ENCODE measurements around the gene ZMIZ1.

ZMIZ1 gene

DNA sequence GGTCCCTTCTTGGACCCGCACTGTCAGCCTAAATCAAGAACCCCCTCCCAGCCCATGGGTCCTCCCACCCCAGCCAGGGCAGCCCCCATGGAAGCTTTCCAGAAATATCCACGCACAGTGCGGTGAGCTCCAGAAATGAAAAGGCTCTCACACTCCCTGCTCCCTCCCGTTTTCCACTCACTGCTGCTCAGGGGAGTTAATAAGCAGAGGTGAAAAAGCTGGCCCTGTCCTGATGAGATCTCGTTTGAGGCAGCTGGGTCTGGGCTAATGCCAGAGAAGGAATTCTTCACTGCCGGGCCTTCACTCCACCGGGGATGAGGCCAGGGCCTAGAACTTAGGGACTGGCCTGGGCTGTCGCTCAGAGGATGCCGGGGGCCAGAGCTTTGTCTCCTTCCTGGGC lies 102.2 kb downstream of the ZMIZ1 start:
- DNase-seq (ENCODE audit: low spot score): no peak

DNA sequence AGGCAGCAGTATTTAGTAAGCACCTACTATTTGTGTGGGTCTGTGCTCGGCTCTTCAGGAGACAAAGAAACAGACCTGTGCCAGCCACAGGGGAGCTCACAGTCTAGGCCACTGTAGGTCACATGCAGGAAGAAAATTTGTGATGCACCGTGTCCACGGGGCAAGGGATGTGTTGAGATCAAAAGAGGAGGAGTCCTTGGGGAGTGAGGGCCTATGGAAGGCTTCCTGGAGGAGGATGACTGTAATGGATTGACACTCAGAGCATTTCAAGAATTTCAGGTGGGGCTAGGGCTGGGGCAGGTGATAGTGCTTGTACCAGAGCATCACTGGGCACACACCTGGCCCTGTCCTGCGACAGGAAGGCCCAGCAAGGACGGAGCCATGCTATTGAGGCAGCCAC lies 102.7 kb downstream of the ZMIZ1 start:
- DNase-seq (ENCODE audit: low spot score): no peak

DNA sequence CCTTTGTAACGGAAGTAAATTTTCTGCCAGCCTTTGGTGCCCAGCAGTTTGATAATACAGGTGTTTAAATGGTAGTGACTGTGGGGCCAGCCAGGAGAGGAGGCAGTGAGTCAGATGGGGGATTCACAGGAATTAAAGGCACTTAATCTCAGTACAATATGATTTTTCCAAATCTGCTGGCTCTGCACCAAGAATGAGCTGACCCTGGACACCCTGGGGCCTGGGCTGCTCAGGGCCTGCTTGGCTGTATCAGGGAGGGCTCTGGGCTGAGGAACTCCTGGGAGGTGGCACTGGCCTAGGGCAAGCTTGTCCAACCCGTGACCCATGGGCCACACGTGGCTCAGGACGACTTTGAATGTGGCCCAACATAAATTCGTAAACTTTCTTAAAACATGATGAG lies 104.1 kb downstream of the ZMIZ1 start:
- no peak for DNase-seq (ENCODE audit: low spot score)

DNA sequence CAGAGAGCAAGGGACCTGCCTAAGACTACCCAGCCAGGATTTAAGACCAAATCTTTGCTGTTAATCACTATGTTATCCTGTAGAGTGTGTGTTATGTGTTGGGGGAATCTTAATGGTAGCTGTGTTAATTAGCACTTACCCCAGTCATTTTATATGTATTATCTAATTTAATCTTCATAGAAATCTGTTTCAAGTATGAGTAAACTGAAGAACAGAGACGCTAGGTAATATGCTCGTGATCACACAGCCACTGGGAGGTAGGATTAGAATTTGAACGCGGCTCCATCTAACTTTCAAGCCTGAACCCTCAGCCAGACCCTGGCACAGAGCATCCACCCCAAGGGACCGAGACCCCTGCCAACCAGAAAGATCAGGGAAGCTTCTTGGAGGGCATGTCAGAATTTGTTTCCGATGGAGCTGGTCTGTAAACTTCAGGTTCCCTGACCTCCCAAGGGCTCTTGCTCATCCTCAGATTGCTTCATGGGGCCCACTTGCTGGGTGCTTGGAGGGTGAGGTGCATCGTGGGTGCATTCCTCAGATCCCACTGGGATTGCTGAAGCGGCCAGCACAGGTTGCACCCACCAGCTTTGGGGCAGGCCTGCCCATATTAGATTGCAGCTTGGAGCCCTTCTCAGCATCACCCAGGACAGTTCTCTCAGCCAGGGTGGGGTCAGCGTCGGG lies 105.0 kb downstream of the ZMIZ1 start:
- no peak for DNase-seq (ENCODE audit: low spot score)

DNA sequence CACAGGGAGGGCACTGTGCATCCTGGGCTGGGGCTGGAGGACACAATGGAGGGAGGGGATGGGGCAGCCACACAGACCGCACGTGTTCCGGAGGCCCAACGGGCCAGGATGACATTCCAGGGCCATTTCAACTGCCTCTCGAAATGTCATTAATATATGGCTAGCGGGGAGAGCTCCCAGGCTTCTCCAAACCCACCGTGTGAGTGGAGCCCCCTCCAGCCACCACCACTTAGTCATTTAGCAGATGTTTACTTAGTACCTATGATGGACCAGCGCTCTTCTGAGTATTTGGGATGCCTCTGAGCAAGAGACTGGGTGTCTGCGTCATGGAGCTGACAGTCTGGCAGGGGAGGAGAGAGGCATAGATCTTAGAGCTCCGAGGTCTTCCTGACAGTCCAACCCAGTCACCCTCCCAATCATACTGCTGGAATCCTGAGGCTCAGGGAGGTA lies 107.3 kb downstream of the ZMIZ1 start:
- DNase-seq (ENCODE audit: low spot score): no peak

DNA sequence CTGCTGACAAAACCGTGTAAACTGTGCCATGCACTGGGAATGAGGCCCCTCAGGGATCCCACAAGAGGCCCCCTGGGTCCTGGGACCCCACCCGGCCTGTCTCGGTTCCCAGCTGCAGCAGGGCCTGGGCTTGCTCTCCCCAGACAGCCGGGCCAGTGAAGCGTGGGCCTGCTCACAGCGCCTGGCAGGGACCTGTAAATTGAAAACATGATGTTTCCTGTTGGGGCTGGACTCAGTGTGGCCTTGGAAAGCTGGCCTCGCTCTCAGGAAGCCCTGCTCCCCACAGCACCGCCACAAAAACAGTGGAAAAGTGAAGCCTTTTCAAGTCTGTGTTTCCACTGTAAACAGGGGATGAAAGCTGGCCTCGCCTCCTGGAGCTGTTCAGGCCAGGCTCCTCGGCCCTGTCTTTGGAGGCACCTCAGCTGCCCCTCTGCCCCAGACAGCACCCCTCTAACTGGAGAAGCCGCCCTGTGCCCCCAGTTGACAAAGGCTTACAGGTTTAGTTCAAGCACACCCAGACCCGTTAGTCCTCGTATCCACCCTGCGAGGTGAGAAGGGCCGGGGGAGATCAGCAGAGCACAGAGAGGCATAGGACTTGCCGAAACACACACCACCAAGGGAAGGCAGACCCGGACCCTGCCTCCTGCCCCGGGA lies 108.3 kb downstream of the ZMIZ1 start:
- DNase-seq (ENCODE audit: low spot score): no peak

DNA sequence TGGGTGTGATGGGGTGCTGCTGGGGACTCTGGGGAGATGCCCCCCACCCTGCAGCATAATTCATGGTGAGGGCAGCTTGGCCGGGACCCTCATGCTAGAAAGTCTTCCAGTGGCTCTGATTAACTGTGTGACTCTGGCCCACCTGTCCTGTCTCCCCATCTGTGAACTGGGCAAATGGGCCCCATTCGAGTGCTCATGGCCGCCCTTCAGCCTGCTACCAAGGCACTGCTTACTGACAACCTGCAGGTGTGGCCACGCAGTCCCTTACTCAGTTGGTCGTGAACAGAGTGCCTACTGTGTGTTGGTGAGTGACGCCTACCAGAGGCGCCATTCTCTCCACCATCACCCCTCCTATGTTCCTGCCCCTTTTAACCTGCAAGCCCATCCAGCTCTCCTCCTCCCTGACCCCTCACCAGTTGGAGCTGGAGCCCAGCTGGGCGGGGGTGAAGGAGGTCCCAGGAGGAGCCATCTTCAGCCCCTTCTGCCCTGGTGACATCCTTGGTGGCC lies 109.4 kb downstream of the ZMIZ1 start:
- DNase-seq (ENCODE audit: low spot score): no peak

DNA sequence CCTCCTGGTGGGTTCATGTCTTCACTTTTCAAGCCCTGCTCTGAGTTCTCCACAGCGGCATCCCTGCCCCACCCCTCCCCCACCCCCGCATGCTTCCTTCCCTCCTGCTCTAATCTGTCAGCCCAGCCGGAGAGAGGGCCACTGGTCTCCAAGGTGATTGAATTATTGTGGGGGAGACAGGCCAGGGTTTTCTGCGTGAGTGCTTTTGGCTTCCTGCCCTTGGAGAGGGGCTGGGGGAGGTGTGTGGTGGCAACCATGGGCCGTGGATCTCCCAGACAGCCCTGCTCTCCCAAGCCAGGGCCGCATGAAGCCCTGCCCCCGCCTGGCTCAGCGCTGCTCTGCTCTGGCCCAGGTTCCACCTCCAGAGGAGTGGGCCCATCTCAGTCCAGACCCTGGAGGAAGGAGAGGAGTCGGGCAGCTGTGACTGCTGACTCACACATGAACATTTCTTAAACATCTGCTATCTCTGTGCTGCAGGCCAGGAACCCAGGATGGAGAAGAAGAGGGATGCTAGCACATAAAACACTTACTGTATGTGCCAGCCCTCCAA lies 109.9 kb downstream of the ZMIZ1 start:
- DNase-seq (ENCODE audit: low spot score): no peak

DNA sequence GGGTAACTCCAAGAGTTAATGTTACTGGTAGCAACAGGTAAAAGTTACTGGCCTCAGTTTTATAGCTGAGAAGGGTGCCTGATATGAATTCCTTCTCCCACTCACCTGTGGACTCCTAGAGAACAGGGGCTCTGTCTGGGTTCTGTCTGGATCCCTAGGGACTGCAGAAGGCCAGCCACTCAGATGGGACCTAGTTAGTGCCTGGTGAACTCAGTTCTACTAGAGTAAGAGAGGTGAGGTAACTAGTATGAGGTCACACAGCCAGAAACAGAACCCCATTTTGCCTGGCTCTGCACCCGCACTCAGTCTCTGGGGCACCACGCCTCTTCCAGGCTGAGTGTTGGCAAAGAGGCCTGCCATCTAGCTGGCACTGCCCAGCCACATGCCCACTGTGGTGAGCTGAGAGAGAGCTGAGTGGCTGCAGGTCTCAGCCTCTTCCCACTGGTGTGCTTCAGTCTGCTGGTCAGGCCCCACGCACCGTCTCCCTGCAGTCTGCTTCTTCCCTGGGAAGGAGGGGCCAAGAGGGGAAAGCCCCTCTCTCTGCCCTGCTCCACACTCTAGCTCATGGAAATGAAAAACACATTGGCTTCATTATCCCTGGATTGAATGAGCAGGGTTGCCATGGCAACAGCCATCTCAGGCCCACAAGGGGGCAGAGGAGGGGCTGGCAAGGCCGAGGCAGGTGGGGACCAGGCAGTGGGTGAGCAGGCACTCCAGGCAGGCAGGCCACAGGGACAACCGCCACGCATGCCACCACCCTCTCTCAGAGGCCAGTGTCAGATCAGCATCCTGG lies 110.6 kb downstream of the ZMIZ1 start:
- DNase-seq (ENCODE audit: low spot score): no peak

DNA sequence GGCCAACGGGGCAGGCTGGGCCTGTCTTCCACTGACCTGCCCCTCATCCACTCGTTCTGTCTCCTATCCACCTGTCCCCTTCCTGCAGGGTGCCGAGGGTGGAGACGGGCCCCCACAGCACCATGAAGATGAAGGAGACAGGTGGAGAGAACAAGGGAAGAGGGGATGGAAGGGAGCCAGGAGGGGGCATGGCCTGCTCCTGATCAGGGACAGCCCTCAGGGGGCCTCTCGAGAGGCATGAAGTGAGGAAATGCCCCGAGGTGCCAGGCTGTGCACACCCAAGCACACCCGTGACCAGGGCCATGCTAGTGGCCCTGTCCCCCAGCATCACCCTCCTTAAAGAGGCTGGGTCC lies 111.2 kb downstream of the ZMIZ1 start:
- no peak for DNase-seq (ENCODE audit: low spot score)

DNA sequence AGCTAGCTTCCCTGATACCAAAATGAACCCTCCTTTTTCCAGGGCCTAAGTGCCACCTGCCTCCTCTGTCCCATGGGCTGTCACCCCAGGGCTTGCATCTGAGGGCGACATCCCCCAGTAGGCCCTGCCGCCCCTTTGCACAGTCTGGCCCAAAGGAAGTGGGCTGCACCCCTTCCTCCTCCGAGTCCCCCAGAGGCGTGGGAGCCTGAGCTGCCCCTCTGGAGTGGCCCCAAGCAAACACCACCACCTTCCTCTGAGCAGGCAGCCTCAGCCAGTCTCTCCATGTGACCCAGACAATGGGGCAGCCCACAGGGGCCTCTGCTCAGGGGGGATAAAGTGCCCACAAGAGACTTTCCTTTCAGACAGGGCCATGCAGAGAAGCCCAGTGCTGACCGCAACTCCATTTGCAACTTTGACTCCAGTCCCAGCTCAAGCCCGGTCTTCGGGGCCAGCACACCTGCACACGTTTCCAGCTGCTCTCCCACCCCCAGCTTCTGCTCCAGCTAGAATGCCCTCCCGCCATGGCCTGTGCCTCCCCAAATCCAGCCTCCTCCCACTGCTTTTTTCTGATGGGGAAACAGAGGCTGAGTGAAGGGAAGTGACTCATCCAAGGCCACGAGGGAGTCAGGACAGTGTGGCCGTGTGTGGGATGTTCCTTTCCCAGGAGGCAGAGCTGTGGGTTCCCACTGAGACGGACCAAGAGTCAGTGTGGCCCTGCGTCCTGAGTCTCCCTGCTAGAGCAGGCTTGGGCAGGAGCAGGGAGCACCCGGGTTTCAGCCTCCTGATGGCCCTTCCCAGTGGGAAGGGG lies 111.9 kb downstream of the ZMIZ1 start:
- no peak for DNase-seq (ENCODE audit: low spot score)

DNA sequence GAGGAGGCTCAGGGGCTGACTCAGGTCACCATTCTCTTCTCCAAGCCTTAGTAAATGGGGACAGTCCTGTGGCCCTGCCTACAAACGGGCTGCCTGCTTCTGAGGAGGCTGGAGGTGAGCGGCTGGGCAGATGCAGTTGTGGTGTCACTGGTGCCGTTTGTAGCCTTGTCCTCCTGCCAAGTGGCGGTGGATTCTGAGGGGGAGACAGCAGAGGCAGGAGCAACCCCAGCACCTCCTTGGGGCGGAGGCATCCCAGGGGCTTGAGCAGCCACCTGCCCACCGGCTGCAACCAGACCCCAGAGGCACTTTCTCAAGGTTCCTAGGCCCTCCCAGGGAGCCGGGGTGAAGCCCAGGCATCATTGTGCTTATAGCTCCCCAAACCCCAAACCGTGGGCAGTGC lies 112.5 kb downstream of the ZMIZ1 start:
- DNase-seq (ENCODE audit: low spot score): no peak

DNA sequence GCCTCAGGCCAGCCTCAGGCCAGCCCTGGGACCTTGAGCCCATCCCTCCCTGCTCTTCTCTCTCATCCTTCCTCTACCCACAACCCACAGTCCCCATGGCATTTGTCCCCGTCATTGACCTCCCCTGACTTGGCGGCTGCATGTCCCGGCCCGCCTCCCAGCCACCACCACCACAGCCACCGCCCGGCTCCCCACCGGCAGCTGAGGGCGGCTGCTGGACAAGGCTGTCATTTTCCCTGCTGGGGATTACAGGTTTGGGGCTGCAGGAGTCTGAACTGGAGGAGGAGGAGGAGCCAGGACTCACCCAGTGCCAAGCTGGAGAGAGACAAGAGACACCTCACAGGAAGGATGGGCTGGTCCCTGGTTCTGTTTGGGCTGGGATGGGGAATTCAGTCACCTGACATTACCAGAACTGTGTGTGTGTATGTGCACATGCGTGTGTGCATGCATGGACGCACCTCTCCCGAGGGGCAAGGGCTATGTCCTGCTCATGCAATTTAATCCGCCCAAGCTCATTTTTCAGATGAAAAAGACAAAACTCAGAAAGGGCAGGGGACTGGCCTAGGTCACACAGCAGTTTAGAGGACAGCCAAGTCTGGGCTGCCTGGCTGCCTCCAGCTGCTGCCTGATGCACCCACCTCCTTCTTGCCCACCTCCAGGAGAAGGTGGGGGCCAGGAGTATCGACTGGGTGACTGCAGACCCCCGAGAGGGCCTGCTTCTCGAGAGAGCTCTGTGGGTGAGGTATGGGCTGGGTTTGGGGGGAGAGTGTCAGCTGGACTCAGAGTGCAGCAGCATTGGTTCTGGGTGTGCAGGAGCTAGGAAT lies 113.1 kb downstream of the ZMIZ1 start:
- no peak for DNase-seq (ENCODE audit: low spot score)

DNA sequence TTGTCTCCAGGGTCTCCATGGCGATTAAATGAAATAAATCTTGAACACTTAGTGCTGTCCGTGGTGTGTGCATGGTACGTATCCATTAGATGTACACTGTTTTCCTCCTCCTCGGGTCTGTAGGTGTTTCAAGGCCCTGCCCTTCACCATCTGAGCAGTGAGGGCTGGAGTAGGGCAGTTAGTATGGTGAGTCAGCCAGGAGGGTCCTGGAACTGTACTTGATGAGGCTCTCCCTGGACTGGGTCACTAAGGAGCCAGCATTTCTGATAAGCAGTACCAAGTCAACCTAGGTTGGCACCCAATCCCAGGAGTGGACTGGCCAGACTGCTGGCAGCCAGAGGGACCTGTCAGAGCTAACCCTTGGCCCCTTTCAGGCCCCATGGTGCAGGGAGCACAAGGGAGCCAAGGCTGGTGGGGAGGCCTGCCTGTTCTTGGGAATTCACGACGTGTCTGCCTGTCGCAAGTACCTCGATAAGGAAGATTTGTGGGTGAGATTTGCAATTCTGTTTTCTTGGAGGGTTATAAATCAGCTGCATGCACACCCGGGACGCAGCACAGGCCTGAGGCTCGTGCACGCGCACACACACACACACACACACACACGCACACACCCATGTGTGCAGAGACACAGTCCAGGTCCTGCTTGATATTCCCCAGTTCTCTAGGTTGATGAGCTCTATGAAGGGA lies 114.2 kb downstream of the ZMIZ1 start:
- no peak for DNase-seq (ENCODE audit: low spot score)

DNA sequence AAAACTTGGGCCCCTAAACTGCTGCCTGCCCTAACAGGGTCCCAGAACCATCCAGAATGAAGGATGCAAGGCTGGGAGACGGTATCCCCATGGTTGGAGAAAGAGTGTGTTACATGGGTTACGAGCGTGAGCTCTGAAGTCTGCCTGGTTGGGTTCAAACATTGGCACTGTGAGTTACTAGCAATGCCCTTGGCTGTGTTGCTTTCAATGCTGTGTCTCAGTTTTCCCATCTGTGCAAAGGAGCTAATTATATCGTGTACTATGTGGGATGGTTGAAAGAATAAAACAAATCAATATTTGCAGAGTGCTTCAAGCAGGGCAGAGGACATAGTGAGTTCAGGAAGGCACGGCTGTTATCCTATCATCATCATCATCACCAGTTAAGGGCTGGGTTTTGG lies 114.7 kb downstream of the ZMIZ1 start:
- DNase-seq (ENCODE audit: low spot score): no peak

DNA sequence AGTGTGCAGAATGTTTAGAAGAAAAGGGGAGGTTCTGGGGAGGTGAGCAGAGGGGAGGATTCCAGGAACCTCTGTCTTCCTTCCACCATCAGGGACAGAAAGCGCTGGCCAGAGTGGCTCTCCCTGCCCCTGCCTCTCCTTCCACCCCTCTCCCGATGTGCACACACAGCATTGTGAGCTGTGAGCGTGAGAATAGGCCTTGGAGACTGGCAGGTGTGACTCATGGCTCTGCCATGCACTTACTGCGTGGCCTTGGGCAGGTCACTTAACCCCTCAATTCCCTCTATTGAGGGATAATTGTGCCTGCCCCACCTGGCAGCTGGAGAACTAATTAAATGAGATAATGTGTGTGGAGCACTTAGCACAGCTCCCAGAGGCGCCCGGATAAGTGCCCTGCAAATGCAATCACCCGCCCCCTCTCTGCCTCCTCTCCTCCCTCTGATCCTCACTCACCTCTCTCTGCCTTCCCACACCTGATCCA lies 115.4 kb downstream of the ZMIZ1 start:
- DNase-seq (ENCODE audit: low spot score): peak; percentile 37

DNA sequence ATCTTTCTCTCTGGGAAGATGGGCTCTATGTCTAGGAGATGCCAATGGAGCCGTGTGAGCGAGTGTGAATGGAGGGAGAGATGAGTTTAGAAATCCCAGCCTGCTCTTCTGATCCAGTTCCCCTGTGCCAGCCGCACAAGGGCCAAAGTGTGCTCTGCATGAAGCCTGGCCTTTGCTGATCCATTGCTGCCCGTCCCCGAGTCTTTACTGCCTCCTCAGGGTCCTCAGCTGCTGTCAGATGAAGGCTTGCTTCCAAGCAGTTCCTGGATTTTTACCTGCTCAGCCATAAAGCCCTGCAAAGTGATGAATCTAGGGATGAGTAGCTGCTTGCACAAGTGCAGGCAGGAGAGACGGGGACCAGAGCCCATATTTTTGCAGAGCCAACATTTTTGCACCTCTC lies 115.9 kb downstream of the ZMIZ1 start:
- DNase-seq (ENCODE audit: low spot score): no peak

DNA sequence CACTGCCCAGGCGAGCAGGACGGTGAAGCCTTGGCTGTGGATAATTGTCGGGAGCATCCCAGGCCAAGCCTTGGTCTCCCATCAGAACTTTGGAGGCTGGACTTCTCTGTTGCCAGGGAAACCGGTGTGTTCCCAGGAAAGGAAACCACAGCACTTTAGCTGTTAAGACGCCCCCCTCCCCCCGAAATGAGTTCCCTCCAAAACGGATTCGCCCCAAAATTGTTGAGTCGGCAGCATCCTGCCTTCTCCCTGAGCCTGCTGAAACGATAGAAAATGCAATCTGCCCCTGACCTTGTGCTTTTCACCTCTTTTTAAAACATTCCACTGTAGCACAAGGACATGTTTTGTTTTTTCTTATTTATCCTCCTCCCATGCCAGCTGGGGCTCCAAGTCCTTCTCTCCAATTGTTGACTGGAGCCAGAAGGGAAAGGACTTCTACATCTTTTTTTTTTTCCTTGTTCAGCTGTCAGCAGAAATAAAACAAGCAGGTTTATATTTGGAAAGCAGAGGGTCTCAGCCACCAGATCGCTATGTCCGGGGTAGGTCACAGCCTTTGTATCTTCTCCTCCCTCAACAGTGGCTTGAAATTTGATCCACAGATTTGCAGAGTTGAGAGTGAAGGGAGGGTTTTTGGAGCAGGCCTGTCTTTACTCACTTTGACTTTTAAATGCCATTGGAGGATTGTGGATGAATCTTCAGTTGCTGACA lies 116.5 kb downstream of the ZMIZ1 start:
- no peak for DNase-seq (ENCODE audit: low spot score)

DNA sequence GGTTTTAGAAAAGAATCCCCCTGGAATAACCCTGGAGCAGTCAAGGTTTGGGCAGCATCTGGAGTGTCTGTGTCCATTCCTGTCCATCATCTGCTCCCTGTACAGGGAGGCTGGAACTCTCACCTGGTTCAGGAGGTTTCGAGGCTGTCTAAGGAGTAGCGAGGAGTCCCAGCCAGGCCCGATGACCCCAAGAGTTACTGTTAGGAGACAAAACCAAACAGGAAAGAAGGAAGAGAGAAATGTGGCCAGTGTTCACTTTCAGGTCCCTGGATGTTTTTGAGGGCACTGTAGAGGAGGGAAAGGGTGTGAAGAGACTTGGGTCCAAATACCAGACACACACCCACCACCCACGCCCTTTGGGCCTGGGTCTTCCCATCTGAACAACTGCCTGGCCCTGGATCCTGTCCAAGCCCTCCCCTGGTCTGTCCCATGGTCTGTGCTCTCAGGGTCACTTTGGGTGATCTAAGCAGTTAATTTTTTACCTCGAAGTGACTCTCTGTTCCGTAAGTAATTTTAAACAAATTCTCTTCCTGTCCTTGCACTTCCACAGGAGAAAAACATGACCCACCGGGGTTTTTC lies 117.1 kb downstream of the ZMIZ1 start:
- no peak for DNase-seq (ENCODE audit: low spot score)

Measured in RKO (cell line).